Measurements from ENCODE around the gene MEF2B. TPM values are rescaled to one million over a fixed set of nuclear protein-coding genes. Genes with fewer than 3 reads are reported as not detected.
"Not testable (repeated sequence)": the region's sequence is repeated elsewhere in the genome, so short reads cannot be mapped to it uniquely, and the experiment has no call there.

MEF2B gene
- total RNA-seq, 6 experiments from 2014 or later, result 0.24 to 2.1 (median 0.97) TPM; not detected in 2

DNA sequence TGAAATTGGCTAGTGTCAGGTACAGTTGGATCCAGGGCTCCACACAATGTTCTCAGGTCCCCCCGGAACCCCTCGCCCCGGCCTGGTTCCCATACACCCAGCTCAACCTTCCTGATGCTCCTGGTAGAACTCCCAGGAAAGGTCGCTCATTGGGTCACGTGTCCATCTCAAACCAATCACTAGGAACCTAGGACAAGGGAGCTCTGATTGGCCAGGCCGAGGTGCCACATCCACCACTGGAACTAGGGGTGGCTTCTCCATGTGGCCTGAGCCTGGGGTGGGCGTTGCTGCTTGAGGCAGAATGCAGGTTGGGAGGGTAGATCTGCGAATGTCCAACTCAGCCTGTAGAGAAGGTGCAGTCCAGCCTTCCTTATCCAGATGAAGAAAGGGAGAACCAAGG lies 6.9 kb upstream of the MEF2B start:
- H3K27me3 ChIP-seq, result no peaks in the 10 kb centered on the region
- ATAC-seq (no peak), DNase-seq (no peak)
- H3K36me3 ChIP-seq, result peaks cover 0 to 2% (median 0%) of the 10 kb centered on the region in 4 donors
- no peak for TF ChIP-seq POLR2A (IDR thresholded peaks at IDR 0.05)
- TF ChIP-seq, protein P1, sequence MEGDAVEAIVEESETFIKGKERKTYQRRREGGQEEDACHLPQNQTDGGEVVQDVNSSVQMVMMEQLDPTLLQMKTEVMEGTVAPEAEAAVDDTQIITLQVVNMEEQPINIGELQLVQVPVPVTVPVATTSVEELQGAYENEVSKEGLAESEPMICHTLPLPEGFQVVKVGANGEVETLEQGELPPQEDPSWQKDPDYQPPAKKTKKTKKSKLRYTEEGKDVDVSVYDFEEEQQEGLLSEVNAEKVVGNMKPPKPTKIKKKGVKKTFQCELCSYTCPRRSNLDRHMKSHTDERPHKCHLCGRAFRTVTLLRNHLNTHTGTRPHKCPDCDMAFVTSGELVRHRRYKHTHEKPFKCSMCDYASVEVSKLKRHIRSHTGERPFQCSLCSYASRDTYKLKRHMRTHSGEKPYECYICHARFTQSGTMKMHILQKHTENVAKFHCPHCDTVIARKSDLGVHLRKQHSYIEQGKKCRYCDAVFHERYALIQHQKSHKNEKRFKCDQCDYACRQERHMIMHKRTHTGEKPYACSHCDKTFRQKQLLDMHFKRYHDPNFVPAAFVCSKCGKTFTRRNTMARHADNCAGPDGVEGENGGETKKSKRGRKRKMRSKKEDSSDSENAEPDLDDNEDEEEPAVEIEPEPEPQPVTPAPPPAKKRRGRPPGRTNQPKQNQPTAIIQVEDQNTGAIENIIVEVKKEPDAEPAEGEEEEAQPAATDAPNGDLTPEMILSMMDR (IDR thresholded peaks at IDR 0.05), result no peak
- no peak overlapping the region for H3K4me3 ChIP-seq
- H3K9me3 ChIP-seq, result no peaks in the 10 kb centered on the region
- peaks cover 0 to 15% (median 0%) of the 10 kb centered on the region in 4 donors for H3K4me1 ChIP-seq
- H3K27ac ChIP-seq, result no peak overlapping the region
- 67% methylated on average over 1 of the region's 8 CpGs for WGBS (ENCODE audit: insufficient coverage, low coverage, low lambda C conversion rate, missing lambda C conversion rate)
- intact Hi-C loops (cut with DNase I), result no loop called here

DNA sequence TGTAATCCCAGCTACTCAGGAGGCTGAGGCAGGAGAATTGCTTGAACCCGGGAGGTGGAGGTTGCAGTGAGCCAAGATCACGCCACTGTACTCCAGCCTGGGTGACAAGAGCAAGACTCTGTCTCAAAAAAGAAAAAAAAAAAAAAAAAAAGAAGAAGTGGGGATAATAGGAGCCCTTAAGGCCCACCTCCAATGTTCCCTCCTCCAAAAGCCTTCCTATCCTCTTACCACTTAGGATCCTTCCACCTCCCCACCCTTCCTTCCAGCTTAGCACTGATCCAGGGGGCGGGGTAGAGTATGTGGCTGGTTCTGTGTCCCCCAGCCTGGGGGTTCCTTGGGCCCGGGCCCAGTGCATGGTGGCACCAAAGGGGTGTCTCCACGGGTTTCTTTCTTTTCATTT lies 3.2 kb upstream of the MEF2B start:
- ATAC-seq; H3K4me3 ChIP-seq; H3K27me3 ChIP-seq; DNase-seq; H3K9me3 ChIP-seq; H3K27ac ChIP-seq; H3K36me3 ChIP-seq; intact Hi-C loops (cut with DNase I): not testable (repeated sequence)
- peaks cover 0 to 23% (median 0%) of the 10 kb centered on the region in 4 donors for H3K4me1 ChIP-seq
- WGBS (ENCODE audit: insufficient coverage, low coverage, low lambda C conversion rate, missing lambda C conversion rate), result 89% methylated on average over 2 of the region's 5 CpGs

DNA sequence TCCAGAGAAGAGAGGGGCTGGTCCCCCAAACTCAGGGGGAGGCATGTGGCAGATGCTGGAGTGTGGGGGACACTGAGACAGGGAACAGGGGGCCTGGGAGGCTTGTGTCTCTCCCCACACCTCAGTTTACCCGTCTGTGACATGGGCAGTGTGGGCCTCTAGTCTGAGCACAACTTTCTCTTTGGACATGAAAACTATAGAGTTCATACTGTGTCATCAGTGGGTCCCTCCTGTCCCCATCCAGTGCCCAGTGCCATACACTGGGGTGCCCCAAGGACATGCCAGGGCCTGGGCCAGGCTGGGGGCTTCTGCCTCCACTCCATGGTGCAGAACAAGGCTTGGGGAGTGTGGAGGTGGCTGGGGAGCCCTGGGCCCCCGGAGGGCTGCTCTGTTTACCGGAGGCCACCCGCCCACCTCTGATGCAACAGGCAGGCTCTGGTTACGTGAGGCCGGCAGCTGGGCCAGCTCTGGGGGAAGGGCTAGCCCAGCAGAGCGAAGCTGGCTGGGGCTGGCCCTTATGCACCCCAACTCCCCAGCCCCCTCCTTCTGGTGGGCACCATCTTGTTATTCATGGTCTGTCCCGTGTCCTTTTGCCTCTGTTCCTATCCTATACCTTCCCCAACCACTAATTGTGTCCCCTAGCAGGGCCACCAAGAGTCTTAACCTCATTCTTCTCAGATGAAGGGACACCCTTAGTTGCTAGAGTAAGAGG lies 1.9 kb upstream of the MEF2B start:
- H3K9me3 ChIP-seq, result no peaks in the 10 kb centered on the region
- H3K27me3 ChIP-seq, result no peaks in the 10 kb centered on the region
- no peaks in the 10 kb centered on the region for H3K36me3 ChIP-seq
- no peak for TF ChIP-seq POLR2A (IDR thresholded peaks at IDR 0.05)
- TF ChIP-seq, protein P1 (IDR thresholded peaks at IDR 0.05), result no peak
- H3K4me3 ChIP-seq, result no peak overlapping the region
- DNase-seq (peak in 1 of 3 donors; percentile 48), ATAC-seq (peak; percentile 45 to 62 (median 52))
- 26% methylated on average over 5 of the region's 8 CpGs for WGBS (ENCODE audit: insufficient coverage, low coverage, low lambda C conversion rate, missing lambda C conversion rate)
- intact Hi-C loops (cut with DNase I), result no loop called here
- H3K27ac ChIP-seq, result no peak overlapping the region
- H3K4me1 ChIP-seq, result peaks cover 0 to 23% (median 0%) of the 10 kb centered on the region in 4 donors

DNA sequence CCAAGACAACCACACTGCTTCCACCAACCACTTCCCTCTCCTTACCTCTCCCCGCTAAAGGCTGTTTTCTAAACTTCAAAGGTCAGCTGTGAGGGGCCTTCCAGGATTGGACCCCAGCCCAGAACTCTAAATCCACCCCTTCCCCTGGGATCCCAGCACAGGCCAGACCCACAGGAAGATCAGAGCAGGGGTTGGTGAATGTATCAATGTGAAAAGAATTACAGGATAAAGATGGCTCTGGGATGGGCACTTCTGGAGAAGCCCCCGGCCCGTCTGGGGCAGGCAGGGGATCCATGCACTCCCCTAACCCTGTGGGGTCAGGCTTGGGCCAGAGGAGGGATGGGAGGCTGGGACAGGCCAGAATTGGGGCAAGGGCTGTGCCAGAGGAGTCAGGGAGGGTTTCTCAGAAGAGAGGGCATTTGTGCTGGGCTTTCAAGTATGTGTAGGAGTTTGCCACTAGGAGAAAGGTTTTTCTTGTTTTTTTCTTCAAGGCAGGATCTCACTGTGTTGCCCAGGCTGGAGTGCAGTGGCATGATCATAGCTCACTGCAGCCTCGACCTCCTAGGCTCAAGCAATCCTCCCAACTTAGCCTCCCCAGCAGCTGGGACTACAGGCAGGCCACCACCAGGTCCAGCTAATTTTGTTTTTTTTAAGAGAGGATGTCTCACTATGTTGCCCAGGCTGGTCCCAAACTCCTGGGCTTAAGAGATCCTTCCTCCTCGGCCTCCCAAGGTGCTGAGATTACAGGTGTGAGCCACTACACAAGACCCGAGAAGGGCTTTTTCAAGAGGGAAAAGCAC lies 1.0 kb upstream of the MEF2B start:
- intact Hi-C loops (cut with DNase I), result no loop called here
- peaks cover 0 to 23% (median 0%) of the 10 kb centered on the region in 4 donors for H3K4me1 ChIP-seq
- no peaks in the 10 kb centered on the region for H3K9me3 ChIP-seq
- WGBS (ENCODE audit: insufficient coverage, low coverage, low lambda C conversion rate, missing lambda C conversion rate), result 72% methylated on average over 3 of the region's 6 CpGs
- ATAC-seq (no peak), DNase-seq (no peak)
- no peak overlapping the region for H3K27ac ChIP-seq
- no peak overlapping the region for H3K4me3 ChIP-seq
- TF ChIP-seq POLR2A (IDR thresholded peaks at IDR 0.05), result no peak
- TF ChIP-seq, protein P1 (IDR thresholded peaks at IDR 0.05), result no peak
- no peaks in the 10 kb centered on the region for H3K27me3 ChIP-seq
- no peaks in the 10 kb centered on the region for H3K36me3 ChIP-seq

Measured in right lobe of liver (tissue), 6 donors.